Measurements from ENCODE around the gene TEAD3. TPM values are rescaled to one million over a fixed set of nuclear protein-coding genes. Genes with fewer than 3 reads are reported as not detected.
"Not testable (repeated sequence)": the region's sequence is repeated elsewhere in the genome, so short reads cannot be mapped to it uniquely, and the experiment has no call there.

TEAD3 gene
- total RNA-seq, 2 experiments from 2014 or later = 1.4 to 1.5 TPM

DNA sequence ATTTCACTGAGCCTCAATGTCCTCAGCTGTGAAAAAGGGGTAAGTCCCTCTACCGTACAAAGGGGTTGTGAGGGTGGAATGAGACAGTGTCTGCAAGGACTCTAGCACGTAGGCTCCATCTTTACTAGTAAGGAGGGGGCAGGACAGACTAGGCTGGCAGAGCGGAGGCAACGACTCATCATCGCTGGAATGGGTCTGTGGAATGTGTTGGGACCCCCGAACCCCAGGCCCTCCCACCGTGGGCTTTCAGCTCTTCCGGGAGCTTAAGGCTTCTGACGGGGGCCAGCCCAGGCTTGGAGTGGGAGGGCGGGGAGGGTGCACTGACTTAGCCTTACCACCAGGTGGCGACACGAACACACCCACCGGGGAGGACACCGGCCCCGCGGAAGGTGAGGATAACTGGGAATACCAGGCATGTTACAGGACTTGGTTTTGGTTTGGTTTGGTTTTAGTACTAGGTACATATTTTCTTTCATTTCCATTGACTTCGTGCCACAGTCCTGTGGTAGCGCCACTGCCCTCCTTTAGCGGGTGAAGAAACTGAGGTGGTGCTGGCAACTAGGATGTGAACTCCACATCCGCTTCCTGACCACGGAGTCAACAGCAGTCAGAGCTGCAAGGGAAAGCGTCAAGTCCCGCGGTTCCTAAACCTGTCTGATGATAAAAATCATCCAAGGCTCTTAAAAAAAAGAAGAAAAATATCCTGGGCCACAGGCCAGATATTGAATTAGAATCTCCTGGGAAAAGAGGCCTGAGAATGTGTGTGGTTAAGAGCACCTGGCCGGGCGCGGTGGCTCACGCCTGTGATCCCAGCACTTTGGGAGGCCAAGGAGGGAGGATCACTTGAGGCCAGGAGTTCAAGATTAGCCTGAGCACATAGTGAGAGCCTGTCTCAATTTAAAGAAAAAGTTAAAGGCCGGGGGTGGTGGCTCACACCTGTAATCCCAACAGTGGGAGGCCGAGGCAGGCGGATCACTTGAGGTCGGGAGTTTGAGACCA, 26.1 kb upstream of the TEAD3 start:
- Mint-ChIP-seq H3K9me3 (ENCODE audit: low read depth) (no peaks in the 10 kb centered on the region), H3K36me3 (ENCODE audit: low read depth) (no peaks in the 10 kb centered on the region), H3K4me1 (peaks cover 5% of the 10 kb centered on the region), H3K4me3 (peak overlapping the region; percentile 57), H3K27ac (peak overlapping the region; percentile 81), H3K27me3 (no peaks in the 10 kb centered on the region)
- peak; percentile 91 for ATAC-seq
- CTCF ChIA-PET = interaction anchor here (0.6 to 4.9 kb wide), 28 partner anchors 8 to 806 kb away, joined by 3 to 47 read pairs (median 3); partner anchors contain the start of gene ARMC12
- intact Hi-C loops (cut with DNase I, micrococcal nuclease) = loop anchor here (1.0 to 2.0 kb wide), 4 partner anchors 29 to 436 kb away; partner anchors contain the start of gene ARMC12 (in 2 of the 2)
- POLR2A ChIA-PET = no interaction called here
- DNase-seq = peak; percentile 90

DNA sequence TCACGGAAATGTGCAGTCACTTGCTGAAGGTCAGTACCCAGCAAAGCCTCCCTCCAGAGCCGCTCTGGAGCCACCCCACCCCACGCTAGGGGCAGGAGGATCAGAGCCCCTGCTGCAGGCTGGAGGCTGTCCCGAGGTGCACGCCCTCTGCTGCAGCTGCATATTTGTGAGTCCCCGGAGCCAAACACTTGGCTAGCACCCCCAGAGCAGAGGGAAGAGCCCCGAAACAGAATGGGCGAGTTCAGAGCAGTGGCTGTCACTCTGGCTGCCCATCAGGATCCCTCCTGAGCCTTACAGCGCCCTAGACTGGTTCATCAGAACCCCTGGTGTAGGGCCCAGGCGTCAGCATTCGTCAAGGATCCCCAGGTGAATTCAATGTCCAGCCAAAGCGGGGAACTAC, 25.3 kb upstream of the TEAD3 start:
- no peak overlapping the region for H3K27ac Mint-ChIP-seq
- peaks cover 5% of the 10 kb centered on the region for H3K4me1 Mint-ChIP-seq
- DNase-seq (no peak), ATAC-seq (no peak)
- H3K27me3 Mint-ChIP-seq = no peaks in the 10 kb centered on the region
- ChIA-PET POLR2A (no interaction called here), CTCF (interaction anchor here (0.6 to 4.9 kb wide), 21 partner anchors 9 to 232 kb away, joined by 3 to 47 read pairs (median 3); partner anchors contain the start of gene ARMC12)
- no peaks in the 10 kb centered on the region for H3K9me3 Mint-ChIP-seq (ENCODE audit: low read depth)
- intact Hi-C loops (cut with DNase I, micrococcal nuclease) = loop anchor here in 1 of 2 experiments (2.0 kb wide), 2 partner anchors 63 to 437 kb away; no protein-coding TSS in a partner anchor
- H3K4me3 Mint-ChIP-seq = no peak overlapping the region
- H3K36me3 Mint-ChIP-seq (ENCODE audit: low read depth) = no peaks in the 10 kb centered on the region

DNA sequence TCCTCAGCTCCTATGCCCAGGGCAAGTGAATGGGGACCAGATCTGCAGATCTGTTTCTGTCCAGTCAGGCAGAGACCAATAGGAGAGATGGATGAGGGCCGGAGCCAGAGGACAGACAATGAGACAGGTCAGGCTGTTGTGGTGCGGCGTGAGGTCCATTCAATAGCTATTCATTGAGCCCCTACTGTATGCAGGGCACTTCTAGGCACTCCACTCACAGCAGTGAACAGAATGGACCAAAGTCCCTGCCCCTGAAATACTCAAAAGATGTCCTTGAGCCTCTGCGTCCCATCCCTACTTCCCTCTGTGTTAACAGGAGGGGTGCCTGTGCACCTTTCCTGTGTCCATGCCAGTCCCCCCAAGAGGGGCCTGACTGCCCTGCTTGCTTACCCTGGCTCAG, 24.4 kb upstream of the TEAD3 start:
- H3K9me3 Mint-ChIP-seq (ENCODE audit: low read depth) = no peaks in the 10 kb centered on the region
- DNase-seq = no peak
- no peak overlapping the region for H3K4me3 Mint-ChIP-seq
- H3K36me3 Mint-ChIP-seq (ENCODE audit: low read depth) = no peaks in the 10 kb centered on the region
- ChIA-PET POLR2A (no interaction called here), CTCF (interaction anchor here (0.6 to 4.9 kb wide), 10 partner anchors 10 to 218 kb away, joined by 3 to 47 read pairs (median 5); partner anchors contain the start of gene ARMC12)
- intact Hi-C loops (cut with DNase I, micrococcal nuclease) = no loop called here
- no peak for ATAC-seq
- H3K4me1 Mint-ChIP-seq = peaks cover 5% of the 10 kb centered on the region
- H3K27me3 Mint-ChIP-seq = no peaks in the 10 kb centered on the region
- no peak overlapping the region for H3K27ac Mint-ChIP-seq

DNA sequence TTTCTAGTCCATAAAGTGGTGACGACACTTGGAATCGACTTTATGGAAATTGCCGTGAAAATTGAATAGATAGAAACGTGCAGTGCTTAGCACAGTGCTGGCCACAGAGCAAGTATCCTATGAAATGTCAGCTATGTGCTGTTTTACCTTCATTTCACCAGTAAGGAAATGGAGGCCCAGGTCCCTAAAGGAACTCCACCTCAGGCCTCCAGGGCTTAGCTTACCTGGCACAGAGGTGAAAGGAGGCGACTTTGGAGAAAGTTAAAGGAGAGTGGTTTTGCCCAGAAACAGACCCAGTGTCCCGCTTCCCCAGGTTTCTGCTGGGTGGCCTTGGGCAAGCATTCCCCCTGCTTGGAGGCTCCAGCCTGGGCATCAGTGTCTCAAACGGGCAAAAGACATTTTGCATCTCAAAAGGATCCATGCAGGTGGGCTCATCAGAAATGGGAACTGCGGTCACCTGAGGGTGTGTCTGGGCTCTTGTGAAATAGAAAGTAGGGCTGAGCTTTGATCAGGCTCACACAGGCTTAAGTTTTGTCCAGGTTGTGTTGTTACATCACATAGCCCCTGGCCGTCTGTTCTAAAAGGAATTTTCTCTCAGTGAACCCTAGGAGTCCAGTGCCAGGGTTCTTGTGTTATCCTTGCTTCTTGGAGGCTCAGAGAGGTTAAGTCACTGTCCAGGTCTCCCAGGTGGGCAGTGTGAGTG, 22.6 kb upstream of the TEAD3 start:
- ATAC-seq = no peak
- no peak overlapping the region for H3K4me3 Mint-ChIP-seq
- no peaks in the 10 kb centered on the region for H3K27me3 Mint-ChIP-seq
- DNase-seq = no peak
- H3K4me1 Mint-ChIP-seq = peaks cover 5% of the 10 kb centered on the region
- ChIA-PET CTCF (interaction anchor here (0.9 kb wide), 1 partner anchor 218 kb away, joined by 3 read pairs; no protein-coding TSS in a partner anchor), POLR2A (no interaction called here)
- H3K9me3 Mint-ChIP-seq (ENCODE audit: low read depth) = no peaks in the 10 kb centered on the region
- H3K36me3 Mint-ChIP-seq (ENCODE audit: low read depth) = no peaks in the 10 kb centered on the region
- no peak overlapping the region for H3K27ac Mint-ChIP-seq
- intact Hi-C loops (cut with DNase I, micrococcal nuclease) = no loop called here

DNA sequence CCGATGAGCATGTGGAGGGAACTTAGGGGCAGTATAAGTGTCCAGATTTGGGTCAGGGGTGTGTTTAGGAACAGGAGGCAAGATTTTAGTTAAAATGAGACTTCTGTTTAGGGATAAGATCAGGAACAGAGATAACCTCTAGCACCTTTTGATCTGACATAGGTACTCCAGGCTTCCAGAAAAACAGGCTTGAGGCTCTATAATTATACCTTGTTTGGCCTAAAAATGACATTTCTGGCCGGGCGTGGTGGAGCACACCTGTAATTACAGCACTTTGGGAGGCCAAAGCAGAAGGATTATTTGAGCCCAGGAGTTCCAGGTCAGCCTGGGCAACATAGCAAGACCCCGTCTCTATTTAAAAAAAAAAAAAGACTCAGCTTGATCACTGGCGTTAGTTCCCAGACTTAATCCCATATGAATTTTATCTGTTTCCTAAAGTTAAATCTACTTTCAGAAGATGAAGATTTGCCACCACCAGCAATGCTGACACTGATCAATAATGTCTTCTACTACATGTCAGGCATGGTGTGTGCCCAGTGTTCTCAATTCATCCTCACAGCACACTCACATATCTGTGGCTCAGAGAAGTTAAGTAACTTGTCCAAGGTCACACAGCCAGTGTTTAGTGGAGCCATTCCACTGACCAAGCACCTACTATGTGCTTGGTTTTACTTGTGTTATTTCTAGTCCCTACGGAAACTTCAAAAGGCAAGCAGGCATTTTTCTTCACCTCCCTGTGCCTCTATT, 21.9 kb upstream of the TEAD3 start:
- ATAC-seq = no peak
- Mint-ChIP-seq H3K4me3 (no peak overlapping the region), H3K36me3 (ENCODE audit: low read depth) (no peaks in the 10 kb centered on the region), H3K27ac (no peak overlapping the region), H3K4me1 (peaks cover 5% of the 10 kb centered on the region), H3K27me3 (no peaks in the 10 kb centered on the region), H3K9me3 (ENCODE audit: low read depth) (no peaks in the 10 kb centered on the region)
- CTCF ChIA-PET = no interaction called here
- intact Hi-C loops (cut with DNase I, micrococcal nuclease) = no loop called here
- POLR2A ChIA-PET = no interaction called here
- DNase-seq = no peak

DNA sequence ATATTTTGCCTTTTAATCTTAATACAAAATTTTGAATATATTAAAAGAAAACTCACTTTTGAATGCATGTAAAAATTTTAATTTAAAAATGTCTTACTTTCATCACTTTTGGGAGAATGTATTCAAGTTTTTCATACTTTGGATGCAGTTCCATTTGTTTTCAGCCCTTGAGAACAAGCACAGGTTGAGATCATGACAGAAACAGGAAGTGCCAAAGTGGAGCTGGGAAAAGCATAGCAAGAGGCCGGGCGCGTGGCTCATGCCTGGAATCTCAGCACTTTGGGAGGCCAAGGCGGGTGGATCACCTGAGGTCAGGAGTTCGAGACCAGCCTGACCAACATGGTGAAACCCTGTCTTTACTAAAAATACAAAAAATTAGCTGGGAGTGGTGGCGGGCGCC, 21.1 kb upstream of the TEAD3 start:
- ATAC-seq; CTCF ChIA-PET; H3K4me1 Mint-ChIP-seq; DNase-seq; H3K27ac Mint-ChIP-seq; POLR2A ChIA-PET; H3K9me3 Mint-ChIP-seq (ENCODE audit: low read depth); intact Hi-C loops (cut with DNase I, micrococcal nuclease); H3K36me3 Mint-ChIP-seq (ENCODE audit: low read depth); H3K4me3 Mint-ChIP-seq; H3K27me3 Mint-ChIP-seq: not testable (repeated sequence)

DNA sequence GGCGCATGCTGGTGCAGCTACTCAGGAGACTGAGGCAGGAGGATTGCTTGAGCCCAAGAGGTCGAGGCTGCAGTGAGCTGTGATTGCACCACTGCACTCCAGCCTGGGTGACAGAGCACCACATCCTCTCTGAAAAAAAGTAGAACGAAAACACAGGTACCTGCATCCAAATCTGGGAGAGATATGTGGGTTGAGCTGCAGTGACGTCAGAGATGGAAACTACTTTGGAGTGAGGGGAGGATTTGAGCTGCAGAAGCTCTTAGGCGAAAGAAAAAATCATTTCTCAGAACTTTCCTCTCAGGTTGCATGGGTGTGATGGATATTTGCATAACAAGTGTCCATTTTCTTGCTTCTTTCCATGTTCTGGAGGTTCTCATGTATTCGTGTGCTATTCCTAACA, 19.8 kb upstream of the TEAD3 start:
- DNase-seq = no peak
- no peaks in the 10 kb centered on the region for H3K9me3 Mint-ChIP-seq (ENCODE audit: low read depth)
- H3K27me3 Mint-ChIP-seq = peaks cover 2% of the 10 kb centered on the region
- no peaks in the 10 kb centered on the region for H3K36me3 Mint-ChIP-seq (ENCODE audit: low read depth)
- no peaks in the 10 kb centered on the region for H3K4me1 Mint-ChIP-seq
- no peak for ATAC-seq
- intact Hi-C loops (cut with DNase I, micrococcal nuclease) = no loop called here
- no peak overlapping the region for H3K27ac Mint-ChIP-seq
- POLR2A ChIA-PET = interaction anchor here (0.6 kb wide), 1 partner anchor 775 kb away, joined by 3 read pairs; no protein-coding TSS in a partner anchor
- no peak overlapping the region for H3K4me3 Mint-ChIP-seq
- CTCF ChIA-PET = interaction anchor here (1.0 kb wide), 1 partner anchor 220 kb away, joined by 3 read pairs; no protein-coding TSS in a partner anchor

DNA sequence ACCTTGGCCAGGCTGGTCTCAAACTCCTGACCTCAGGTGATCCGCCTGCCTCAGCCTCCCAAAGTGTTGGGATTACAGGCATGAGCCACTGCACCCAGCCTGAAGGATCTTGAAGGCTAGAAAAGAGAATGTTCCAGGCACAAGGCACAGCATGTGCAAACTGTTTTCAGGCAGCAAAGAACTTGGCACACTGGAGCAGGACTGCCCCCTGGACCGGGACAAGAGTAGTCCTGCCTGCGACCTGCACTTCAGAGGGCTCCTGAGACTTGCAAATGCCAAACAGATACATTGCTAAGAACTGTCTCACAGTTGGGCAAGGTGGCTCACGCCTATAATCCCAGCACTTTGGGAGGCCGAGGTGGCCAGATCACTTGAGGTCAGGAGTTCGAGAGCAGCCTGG, 19.1 kb upstream of the TEAD3 start:
- ATAC-seq; DNase-seq; POLR2A ChIA-PET; H3K4me1 Mint-ChIP-seq; H3K27me3 Mint-ChIP-seq; H3K36me3 Mint-ChIP-seq (ENCODE audit: low read depth); H3K4me3 Mint-ChIP-seq; intact Hi-C loops (cut with DNase I, micrococcal nuclease); H3K27ac Mint-ChIP-seq; H3K9me3 Mint-ChIP-seq (ENCODE audit: low read depth): not testable (repeated sequence)
- CTCF ChIA-PET = interaction anchor here (0.7 kb wide), 1 partner anchor 65 kb away, joined by 3 read pairs; no protein-coding TSS in a partner anchor

DNA sequence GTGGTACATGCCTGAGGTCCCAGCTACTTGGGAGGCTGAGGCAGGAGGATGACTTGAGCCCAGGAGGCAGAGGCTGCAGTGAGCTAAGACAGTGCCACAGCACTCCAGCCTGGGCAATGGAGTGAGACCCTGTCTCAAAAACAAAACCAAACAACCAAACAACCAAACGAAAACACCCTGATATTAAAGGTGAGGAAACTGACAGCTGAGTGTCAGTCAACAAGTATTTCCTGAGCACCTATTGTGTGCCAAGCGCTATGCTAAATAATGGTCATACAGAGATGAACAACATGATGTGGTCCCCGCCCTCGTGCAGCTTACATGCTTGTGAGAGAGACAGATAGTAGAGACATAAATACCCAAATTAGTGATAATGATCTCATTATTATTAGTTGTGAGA, 17.7 kb upstream of the TEAD3 start:
- H3K27ac Mint-ChIP-seq = no peak overlapping the region
- POLR2A ChIA-PET = no interaction called here
- CTCF ChIA-PET = interaction anchor here (0.6 to 1.5 kb wide), 3 partner anchors 9 to 143 kb away, joined by 3 to 6 read pairs (median 3); no protein-coding TSS in a partner anchor

DNA sequence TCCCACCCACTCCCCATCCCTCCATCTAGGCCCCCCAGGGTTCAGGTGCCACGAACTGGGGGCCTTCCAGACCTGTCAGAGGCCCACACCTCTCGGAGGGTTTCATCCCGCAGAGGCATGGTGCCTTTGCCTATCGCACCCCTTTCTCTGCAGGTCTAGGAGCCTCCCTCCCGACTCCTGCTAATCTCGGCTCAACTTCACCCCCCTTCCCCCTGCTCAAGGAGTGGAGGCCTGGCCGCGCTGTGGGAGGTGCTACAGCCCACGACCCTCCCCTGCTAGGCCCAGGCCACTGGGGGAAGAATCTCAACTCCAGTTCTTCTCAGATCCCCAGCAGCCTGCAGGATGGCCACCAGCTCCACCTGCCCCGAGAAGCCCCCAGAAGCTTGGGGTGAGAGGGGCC, 15.9 kb upstream of the TEAD3 start, which contains the start of gene TULP1:
TULP1 (minus strand) TSS at position 157 of the 400 bp plus-strand sequence; CDS start at position 119, 38 bp downstream.
- ChIA-PET CTCF (no interaction called here), POLR2A (no interaction called here)
- H3K27me3 Mint-ChIP-seq = peaks cover 11% of the 10 kb centered on the region
- ATAC-seq (no peak), DNase-seq (no peak)
- intact Hi-C loops (cut with DNase I, micrococcal nuclease) = no loop called here
- no peak within 1 kb of the TSS for H3K4me3 Mint-ChIP-seq
- no peak within 1 kb of the TSS for H3K27ac Mint-ChIP-seq
- no peaks in the 10 kb centered on the region for H3K4me1 Mint-ChIP-seq
- H3K9me3 Mint-ChIP-seq (ENCODE audit: low read depth) = no peaks in the 10 kb centered on the region
- no peaks in the 10 kb centered on the region for H3K36me3 Mint-ChIP-seq (ENCODE audit: low read depth)

More for the DNA sequence above, 17.7 kb upstream of the TEAD3 start:
- peaks cover 11% of the 10 kb centered on the region for H3K27me3 Mint-ChIP-seq
- DNase-seq (no peak), ATAC-seq (no peak)
- H3K9me3 Mint-ChIP-seq (ENCODE audit: low read depth) = no peaks in the 10 kb centered on the region
- intact Hi-C loops (cut with DNase I, micrococcal nuclease) = no loop called here
- H3K36me3 Mint-ChIP-seq (ENCODE audit: low read depth) = no peaks in the 10 kb centered on the region
- H3K4me3 Mint-ChIP-seq = no peak overlapping the region
- no peaks in the 10 kb centered on the region for H3K4me1 Mint-ChIP-seq

DNA sequence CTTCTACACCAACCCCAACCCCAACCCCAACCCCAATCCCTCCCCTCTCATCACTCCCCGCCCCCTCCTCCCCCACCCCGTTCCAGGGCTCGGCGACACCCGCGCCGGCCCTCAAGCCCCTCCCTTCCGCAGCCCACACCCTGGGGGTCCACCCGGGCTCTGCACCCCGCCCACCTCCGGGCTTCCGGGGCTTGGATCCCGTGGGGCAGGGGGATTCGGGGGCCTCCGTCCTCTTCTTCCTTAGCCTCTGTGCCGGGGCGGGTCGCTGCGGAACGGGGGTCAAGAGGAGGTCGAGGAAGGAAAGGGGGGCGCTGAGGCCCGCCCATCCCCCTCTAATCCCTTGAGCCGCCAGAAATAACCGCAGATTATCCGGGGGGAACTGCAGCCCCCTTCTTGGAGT, 15.1 kb upstream of the TEAD3 start:
- CTCF ChIA-PET = no interaction called here
- POLR2A ChIA-PET = no interaction called here

More for the DNA sequence above, 15.1 kb upstream of the TEAD3 start:
- Mint-ChIP-seq H3K36me3 (ENCODE audit: low read depth) (no peaks in the 10 kb centered on the region), H3K4me3 (no peak overlapping the region), H3K4me1 (no peaks in the 10 kb centered on the region), H3K27me3 (peaks cover 11% of the 10 kb centered on the region), H3K9me3 (ENCODE audit: low read depth) (no peaks in the 10 kb centered on the region), H3K27ac (no peak overlapping the region)
- intact Hi-C loops (cut with DNase I, micrococcal nuclease) = no loop called here
- ATAC-seq (no peak), DNase-seq (no peak)

Measured in activated CD4-positive, alpha-beta T cell treated with anti-CD3 and anti-CD28 coated beads for 36 hours (primary cell).